D721Med (cell line): ENCODE measurements around the gene STRN4.
"Not testable (repeated sequence)": the region's sequence is repeated elsewhere in the genome, so short reads cannot be mapped to it uniquely, and the experiment has no call there.

Experiments used
- DNase-seq: peaks from one replicate; pipeline ENCODE4 v3.0.0; 2011; ENCODE audit warnings: low spot score; ENCODE audit not compliant: insufficient read length
- FAIRE-seq: peaks from 2 replicates; lab custom pipeline; 2011; peaks lifted over from hg19 to GRCh38; lab: Jason Lieb, UNC
- TF ChIP-seq, protein P1 (sequence below): IDR thresholded peaks from 2 replicates; pipeline ENCODE4 v1.5.1; 2012; ENCODE audit warnings: mild to moderate bottlenecking, control low read depth; ENCODE audit not compliant: insufficient read depth; ENCODE audit errors: missing control alignments

The STRN4 gene

DNA sequence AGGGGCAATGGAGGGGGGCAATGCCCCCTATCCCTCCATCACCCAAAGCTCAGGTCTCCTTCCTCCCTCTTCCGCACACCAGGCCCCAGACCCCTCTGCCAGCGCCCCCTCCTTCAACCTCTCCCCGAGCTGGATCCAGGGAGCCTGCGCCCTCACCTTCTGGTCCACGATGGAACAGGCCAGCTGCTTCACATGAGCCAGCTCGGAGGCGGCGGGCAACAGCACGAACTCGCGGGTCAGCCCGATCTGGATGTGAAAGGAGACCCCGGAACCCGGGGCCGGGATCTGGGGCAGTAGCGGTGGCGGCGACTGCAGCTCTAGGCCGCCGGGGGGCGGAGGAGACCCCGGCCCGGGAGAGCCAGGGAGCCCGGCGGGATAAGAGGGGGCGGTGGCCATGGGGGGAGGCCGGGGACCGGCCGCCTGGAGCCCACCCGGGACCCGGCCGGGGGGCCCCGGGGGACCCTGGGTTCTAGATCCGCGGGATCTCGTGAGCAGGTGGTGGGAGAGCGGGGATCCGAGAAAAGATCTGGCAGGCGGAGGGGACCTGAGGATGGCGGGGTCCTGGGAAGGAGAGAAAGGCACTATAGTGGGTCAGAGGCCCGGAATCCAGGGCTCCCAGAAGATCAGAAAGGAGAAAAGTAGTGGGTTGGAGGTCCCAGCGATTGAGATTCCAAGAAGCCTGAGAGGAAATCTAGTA lies 30.1 kb downstream of the STRN4 start:
- TF ChIP-seq, protein P1, sequence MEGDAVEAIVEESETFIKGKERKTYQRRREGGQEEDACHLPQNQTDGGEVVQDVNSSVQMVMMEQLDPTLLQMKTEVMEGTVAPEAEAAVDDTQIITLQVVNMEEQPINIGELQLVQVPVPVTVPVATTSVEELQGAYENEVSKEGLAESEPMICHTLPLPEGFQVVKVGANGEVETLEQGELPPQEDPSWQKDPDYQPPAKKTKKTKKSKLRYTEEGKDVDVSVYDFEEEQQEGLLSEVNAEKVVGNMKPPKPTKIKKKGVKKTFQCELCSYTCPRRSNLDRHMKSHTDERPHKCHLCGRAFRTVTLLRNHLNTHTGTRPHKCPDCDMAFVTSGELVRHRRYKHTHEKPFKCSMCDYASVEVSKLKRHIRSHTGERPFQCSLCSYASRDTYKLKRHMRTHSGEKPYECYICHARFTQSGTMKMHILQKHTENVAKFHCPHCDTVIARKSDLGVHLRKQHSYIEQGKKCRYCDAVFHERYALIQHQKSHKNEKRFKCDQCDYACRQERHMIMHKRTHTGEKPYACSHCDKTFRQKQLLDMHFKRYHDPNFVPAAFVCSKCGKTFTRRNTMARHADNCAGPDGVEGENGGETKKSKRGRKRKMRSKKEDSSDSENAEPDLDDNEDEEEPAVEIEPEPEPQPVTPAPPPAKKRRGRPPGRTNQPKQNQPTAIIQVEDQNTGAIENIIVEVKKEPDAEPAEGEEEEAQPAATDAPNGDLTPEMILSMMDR = no peak
- DNase-seq = no peak
- no peak for FAIRE-seq

DNA sequence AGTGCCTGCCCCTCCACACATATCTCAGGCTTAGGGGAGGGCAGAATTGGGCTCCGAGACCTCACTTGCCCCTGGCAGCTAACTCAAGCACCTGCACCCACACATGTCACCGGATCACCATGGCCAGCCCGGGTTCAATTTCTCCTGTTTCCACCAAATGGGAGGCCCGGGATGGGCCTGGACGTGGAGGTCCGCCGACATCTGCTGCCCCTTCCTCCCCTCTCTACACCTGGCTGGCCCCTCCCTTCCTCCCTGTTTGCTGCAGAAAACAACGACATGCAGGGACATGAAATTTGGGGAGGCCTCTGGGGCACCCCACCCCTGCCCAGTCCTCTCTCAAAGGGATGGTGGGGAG lies 30.7 kb downstream of the STRN4 start:
- TF ChIP-seq, protein P1 = no peak
- FAIRE-seq = no peak
- no peak for DNase-seq

DNA sequence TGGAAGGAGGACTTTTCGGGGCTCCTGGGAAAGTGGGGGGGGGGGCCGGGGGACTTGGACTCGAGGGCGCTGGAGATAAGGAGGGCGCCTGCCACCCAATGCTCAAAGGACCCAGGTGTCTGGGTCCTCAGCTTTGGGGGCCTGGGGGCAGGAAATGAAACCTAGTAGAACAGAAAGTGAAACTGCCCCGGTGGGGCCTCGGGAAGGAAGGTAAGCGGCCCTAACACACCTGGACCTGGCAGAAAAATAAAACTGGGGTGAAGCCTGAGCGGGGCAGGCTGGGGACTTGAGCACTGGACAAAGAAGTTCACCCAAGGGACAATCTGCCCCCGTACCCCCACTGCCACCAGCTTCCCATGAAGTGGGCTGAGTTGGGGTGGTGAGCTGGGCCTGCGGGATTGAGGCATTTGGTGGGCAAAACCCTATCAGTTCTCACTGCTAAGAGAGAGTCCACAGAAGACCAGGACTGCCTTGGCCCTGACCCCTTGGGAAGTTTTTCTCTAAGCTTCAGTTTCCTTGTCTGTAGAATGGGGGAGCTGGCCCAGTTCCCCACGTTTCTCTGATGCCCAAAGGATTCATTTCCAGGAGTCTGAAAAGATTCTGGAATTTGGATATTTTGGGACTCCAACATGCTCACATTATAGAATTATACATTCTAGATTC lies 31.7 kb downstream of the STRN4 start:
- TF ChIP-seq, protein P1 = no peak
- DNase-seq (no peak), FAIRE-seq (no peak)

DNA sequence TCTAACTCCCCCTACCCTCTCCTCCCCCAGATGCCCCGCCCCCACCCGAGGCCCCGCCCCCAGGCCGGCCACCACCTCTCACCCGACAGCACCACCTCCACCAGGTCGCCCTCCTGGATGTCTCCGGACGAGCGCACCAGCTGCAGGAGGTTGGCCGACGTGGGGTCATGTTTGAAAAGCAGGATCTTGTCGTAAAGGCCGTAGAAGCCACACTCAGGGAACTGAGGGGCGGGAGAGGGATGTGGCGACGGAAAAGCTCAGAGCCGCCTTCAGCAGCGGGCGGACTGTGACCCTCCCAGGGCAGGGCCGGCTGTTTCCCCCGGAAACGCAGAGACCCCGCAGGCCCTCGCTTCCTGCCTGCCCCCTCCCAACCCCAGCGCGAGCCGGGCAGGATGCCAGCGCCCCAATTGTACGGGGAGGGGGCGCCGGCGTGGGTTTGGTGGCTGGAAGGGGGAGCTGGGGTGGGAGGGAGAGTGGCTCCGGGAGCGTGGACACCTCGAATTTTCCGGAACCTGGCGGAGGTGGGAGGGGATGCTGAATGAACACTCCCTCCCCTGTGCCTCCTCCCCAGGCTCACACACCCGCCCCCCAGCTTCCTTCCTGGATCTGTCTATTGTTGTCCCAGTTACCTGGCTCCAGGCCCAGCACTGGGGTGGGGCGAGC lies 32.3 kb downstream of the STRN4 start:
- DNase-seq = no peak
- FAIRE-seq = no peak
- TF ChIP-seq, protein P1 = no peak

DNA sequence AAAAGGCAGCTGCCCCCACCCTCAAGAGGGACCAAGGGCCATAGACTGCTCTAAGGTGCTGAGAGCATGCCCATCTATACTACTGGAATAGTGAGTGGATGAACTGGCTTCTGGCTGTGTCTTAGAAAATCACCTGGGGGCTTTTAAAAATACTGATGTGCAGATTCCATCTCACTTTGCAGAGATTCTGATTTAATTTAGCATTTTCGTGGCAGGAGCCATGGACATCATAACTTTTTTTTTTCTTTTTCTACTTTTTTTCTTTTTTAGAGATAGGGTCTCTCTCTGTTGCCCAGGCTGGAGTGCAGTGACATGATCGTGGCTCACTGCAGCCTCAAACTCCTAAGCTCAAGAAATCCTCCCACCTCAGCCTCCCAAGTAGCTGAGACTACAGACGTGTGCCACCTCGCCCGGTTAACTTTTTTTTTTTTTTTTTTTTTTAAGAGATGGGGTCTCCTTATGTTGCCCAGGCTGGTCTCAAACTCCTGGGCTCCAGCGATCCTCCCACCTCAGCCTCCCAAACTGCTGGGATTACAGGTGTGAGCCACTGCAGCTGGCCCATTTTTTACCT lies 33.4 kb downstream of the STRN4 start:
- not testable (repeated sequence) for DNase-seq, FAIRE-seq

DNA sequence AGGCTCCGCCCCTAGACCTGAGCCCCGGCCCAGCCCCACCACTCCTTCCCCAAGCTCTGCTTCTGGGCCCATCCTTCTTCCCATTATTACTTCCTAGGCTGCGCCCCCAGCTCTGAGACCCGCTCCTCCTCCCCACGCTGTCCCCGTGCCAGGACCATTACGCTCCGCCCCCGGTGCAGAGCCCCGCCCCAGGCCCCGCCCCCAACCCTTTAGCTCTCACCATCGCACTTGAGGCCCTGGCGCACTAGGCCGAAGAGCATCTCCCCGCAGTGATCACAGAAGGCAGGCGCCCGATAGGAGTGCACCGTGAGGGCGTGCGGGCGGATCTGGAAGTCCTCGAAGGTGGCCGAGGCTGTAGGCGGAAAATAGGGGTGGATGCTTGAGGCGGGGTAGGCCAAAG lies 35.6 kb downstream of the STRN4 start:
- FAIRE-seq (no peak), DNase-seq (no peak)
- TF ChIP-seq, protein P1 = no peak

DNA sequence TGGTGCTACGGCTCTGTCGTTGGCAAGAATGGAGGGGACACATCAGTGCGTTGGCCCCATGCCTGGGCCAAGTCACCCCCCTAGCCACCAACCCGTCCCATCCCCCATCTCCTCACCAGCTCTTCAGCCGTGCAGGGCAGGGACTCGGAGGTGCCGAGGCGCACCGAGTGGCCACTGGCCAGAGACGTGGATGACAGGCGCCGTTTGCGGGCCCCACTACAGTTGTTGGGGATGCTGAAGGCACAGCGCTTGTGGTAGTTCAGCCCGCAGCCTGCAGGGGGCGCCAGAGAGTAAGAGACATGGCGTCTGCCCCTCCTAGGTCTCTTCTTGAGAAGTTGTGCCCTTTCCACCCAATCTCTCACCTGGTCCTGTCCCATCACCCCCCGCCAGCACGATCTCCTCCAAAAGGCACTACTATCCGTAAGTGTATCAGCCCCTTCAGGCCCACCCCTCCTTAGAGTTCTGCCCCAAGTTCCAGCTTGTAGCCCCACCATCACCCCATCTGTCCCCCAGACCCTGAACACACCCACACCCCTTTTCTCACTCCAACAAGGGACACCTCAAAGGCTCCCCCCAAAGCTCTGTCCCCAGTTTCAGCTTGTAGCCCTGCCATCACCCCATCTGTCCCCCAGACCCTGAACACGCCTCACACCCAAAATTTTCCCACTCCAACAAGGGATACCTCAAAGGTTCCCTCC lies 41.7 kb downstream of the STRN4 start:
- DNase-seq (peak; percentile 73), FAIRE-seq (no peak)
- TF ChIP-seq, protein P1 = peak; percentile 81
